GM18873 (cell line): Measurements from ENCODE around the gene MAD1L1.

Experiments used
- ATAC-seq: cut with Tn5 transposase; IDR thresholded peaks from one replicate; pipeline ENCODE4 v1.9.1; 2021; ENCODE audit warnings: mild to moderate bottlenecking, moderate library complexity, moderate number of reproducible peaks; ENCODE audit not compliant: unreplicated experiment, low FRiP score

MAD1L1 gene

GRCh38 chr7:2055956-2056355 is 176.8 kb downstream of the MAD1L1 start:
- ATAC-seq, result no peak

- ATAC-seq, result no peak
Observed at GRCh38 chr7:2054927-2055326, 177.8 kb downstream of the MAD1L1 start.

- no peak for ATAC-seq
Observed at GRCh38 chr7:2053395-2053794, 179.3 kb downstream of the MAD1L1 start.

- ATAC-seq, result no peak
Observed at GRCh38 chr7:2052657-2053048, 180.1 kb downstream of the MAD1L1 start.

GRCh38 chr7:2051707-2052656 is 180.8 kb downstream of the MAD1L1 start:
- ATAC-seq, result no peak

GRCh38 chr7:2050511-2050866 is 182.3 kb downstream of the MAD1L1 start:
- no peak for ATAC-seq

- no peak for ATAC-seq
Observed at GRCh38 chr7:2049782-2050510, 182.8 kb downstream of the MAD1L1 start.

- ATAC-seq, result no peak
Observed at GRCh38 chr7:2049111-2049781, 183.5 kb downstream of the MAD1L1 start.

GRCh38 chr7:2048531-2048930 is 184.2 kb downstream of the MAD1L1 start:
- no peak for ATAC-seq

- ATAC-seq, result no peak
Observed at GRCh38 chr7:2048006-2048405, 184.7 kb downstream of the MAD1L1 start.

GRCh38 chr7:2046581-2047565 is 185.9 kb downstream of the MAD1L1 start:
- no peak for ATAC-seq

GRCh38 chr7:2045559-2046405 is 187.0 kb downstream of the MAD1L1 start:
- no peak for ATAC-seq

- ATAC-seq, result no peak
Observed at GRCh38 chr7:2044883-2045471, 187.8 kb downstream of the MAD1L1 start.

- no peak for ATAC-seq
Observed at GRCh38 chr7:2044311-2044882, 188.3 kb downstream of the MAD1L1 start.

- ATAC-seq, result no peak
Observed at GRCh38 chr7:2043316-2044039, 189.3 kb downstream of the MAD1L1 start.

- no peak for ATAC-seq
Observed at GRCh38 chr7:2042650-2043049, 190.1 kb downstream of the MAD1L1 start.

- ATAC-seq, result no peak
Observed at GRCh38 chr7:2041496-2042367, 191.0 kb downstream of the MAD1L1 start.
